Bladder microvascular endothelial cell (primary cell): ENCODE data around the gene ZNF546. TPM values are rescaled to one million over a fixed set of nuclear protein-coding genes. Genes with fewer than 3 reads are reported as not detected.

Source experiments
- total RNA-seq: library from RNA; depleted of rRNA; stranded (reverse); fragments of >200 nt; gene quantifications from 2 replicates; pipeline ENCODE4 v1.2.3, GENCODE V29; 2014

The ZNF546 gene
- 2.6 and 7.9 TPM in 2 replicates for total RNA-seq

DNA sequence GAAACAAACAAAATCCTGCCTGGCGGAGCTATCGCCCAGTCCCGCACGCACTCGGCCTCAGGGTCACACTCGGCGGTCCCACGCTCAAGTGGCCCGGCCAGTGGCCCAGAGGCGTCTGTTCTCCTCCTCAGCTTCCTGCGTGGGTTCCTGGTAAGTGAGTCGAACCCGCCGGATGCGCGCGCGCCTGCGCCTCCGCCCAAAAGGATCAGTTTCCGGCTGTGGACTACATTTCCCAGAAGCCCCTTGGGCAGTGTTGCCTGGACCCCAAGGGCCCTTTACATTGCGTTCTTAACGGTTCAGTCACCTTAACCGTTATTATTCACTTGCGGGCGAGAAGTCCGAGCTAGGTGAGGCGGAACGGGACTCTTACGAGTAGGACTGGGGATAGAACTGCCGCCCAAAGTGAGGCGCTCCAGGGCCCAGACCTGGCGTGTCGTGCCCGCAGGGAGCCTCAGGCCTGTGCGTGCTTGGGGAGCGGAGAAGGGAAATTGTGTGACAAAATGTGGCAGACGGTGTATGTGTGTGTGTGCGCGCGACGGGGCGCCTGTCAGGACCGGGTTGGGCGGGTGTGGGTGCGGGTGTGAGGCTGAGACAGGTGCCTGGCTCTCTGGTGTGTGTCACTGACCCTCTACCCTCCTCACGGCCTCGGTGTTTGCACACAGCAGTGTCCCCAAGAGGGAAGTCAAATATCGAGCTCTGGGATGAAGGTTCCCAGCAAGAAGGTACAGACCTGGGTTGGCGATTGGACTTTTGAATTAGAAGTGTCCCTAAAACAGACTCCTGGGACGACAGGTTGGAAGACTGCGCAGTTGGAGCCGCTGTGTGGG is at the start of gene ZNF546:
Gene ZNF546 (plus strand): TSS at position 250 of the 827 bp plus-strand sequence. CDS start 1,267 bp downstream, outside the sequence.

DNA sequence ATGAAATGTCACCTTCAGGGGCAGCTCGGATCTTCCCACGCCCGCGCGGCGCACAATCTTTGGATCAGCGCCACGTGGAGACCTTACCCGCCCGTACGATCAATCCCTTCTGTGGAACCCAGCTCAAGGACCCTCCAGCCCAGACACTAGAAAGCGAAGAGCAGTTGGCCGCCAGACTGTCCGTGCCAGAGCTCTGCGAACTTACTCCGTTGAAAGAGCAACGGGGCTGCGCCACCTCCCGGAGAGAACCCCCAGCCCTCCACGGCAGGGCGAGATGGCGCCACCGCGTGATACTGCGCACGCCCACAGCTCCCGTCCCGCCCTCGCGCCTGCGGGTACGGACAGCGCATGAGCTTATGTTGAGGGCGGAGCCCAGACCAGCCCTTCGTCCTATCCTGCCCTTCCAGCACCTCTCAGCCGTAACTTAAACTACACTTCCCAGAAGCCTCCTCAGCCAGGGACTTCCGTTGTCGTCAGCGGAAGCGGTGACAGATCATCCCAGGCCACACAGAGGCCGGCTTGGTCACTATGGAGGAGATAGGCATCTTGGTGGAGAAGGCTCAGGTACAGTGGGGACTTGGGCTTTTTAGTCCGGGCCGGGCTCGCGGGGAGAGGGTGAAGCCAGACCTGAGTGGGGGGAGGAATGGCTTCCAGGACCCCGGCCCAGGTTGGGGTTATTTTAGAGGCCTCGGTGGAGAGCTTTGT is 26.0 kb upstream of the ZNF546 start, which contains the start of gene PSMC4:
Gene PSMC4 (plus strand): TSS at position 491 of the 705 bp plus-strand sequence. CDS start 38 bp downstream, at position 529.

DNA sequence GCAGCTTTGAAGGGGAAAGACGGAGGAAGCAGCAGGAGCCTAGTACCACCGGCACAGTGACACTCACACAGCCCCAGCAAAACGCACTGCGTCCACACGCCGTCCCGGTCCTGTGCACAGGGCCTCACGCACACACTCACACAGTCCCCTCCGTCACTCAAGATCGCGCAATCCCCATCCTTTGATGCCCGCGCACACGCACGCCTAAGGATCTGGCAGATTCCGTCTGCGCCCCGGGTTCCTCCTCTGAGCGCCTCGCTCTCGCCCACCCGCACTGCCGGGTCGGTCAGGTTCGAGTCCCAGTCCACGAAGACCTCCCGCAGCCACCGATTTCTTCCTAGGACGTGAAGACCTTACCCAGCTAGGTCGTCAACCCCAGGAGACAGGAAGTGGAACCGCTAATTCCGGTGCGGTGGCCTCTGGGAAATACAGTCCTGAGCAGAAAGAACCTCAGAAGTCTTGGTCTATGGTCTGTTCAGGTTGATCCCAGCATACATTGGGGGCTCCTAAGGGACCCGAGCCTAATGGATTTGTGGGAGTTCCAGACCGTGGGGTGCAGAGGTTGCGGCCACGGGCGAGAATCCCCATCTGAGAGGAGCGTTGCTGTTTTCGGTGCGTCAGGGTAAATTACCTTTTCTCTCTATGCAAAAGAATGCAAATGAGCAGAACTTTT is 59.1 kb downstream of the ZNF546 start, which contains the start of gene ZNF780B:
Gene ZNF780B (minus strand): TSS at position 400 of the 673 bp plus-strand sequence. CDS start 5,899 bp downstream, outside the sequence.

Other genes with a start within 250 kb of the ZNF546 start
- not detected in 2 replicates for gene LEUTX, start 218.2 kb upstream of the ZNF546 start, total RNA-seq
- 10.0 and 22.5 TPM in 2 replicates for gene DYRK1B, start 162.9 kb upstream of the ZNF546 start, total RNA-seq
- gene FBL, start 150.7 kb upstream of the ZNF546 start, total RNA-seq: 196 and 244 TPM in 2 replicates
- gene FCGBP, start 62.4 kb upstream of the ZNF546 start, total RNA-seq: under 0.01 and 0.06 TPM in 2 replicates
- 69.1 and 116 TPM in 2 replicates for gene PSMC4, start 25.9 kb upstream of the ZNF546 start, total RNA-seq
- gene ZNF780B, start 59.2 kb downstream of the ZNF546 start, total RNA-seq: 6.3 and 20.4 TPM in 2 replicates
- gene ZNF780A, start 93.9 kb downstream of the ZNF546 start, total RNA-seq: 6.3 and 12.6 TPM in 2 replicates
- gene MAP3K10, start 194.4 kb downstream of the ZNF546 start, total RNA-seq: 5.0 and 9.8 TPM in 2 replicates
- gene TTC9B, start 221.3 kb downstream of the ZNF546 start, total RNA-seq: not detected in 2 replicates
- gene CCNP, start 229.6 kb downstream of the ZNF546 start, total RNA-seq: 0.16 TPM in 1 of 2 replicates, not detected in the other